ENCODE data around the gene GRK4. TPM values are rescaled to one million over a fixed set of nuclear protein-coding genes. Genes with fewer than 3 reads are reported as not detected.
A peak's percentile ranks its signal among the peaks of the same experiment; 100 is the strongest.

Gene GRK4
- total RNA-seq, 2 donors from 2014 or later: 7.0 to 8.2 TPM

DNA sequence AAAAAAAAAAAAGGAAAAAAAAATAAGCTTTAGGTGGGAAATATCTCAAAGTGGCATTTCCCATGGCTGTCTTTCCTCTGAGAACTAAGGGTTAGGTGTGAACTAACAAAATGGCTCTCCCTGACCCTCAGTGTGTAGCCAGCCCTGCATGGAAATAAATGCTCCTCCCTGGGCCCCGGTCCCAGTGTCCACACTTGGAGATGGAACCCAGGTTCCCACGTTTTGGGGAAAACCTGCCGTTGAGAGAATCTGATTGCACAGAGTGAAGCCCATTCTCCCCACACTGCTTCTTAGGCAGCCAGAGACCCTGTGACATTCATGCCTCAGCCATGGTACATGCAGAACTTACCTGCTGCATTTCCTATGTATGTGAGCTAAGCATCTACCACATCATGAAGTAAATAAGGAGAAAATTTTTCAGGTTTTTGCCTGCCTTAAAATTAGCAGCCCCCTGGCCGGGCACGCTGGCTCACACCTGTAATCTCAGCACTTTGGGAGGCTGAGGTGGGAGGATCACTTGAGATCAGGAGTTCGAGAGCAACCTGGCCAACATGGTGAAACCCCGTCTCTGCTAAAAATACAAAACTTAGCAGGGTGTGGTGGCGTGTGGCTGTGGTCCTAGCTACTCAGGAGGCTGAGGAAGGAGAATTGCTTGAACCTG is 76.5 kb downstream of the GRK4 start:
- no peak for DNase-seq (ENCODE audit: low spot score)
- peaks cover 0 to 42% of the 10 kb centered on the region in 2 donors for H3K4me1 ChIP-seq
- no peaks in the 10 kb centered on the region for H3K27me3 ChIP-seq
- H3K36me3 ChIP-seq: no peaks in the 10 kb centered on the region
- H3K27ac ChIP-seq: no peak overlapping the region
- no peak overlapping the region for H3K4me3 ChIP-seq
- H3K9me3 ChIP-seq: no peaks in the 10 kb centered on the region
- TF ChIP-seq, protein P1, sequence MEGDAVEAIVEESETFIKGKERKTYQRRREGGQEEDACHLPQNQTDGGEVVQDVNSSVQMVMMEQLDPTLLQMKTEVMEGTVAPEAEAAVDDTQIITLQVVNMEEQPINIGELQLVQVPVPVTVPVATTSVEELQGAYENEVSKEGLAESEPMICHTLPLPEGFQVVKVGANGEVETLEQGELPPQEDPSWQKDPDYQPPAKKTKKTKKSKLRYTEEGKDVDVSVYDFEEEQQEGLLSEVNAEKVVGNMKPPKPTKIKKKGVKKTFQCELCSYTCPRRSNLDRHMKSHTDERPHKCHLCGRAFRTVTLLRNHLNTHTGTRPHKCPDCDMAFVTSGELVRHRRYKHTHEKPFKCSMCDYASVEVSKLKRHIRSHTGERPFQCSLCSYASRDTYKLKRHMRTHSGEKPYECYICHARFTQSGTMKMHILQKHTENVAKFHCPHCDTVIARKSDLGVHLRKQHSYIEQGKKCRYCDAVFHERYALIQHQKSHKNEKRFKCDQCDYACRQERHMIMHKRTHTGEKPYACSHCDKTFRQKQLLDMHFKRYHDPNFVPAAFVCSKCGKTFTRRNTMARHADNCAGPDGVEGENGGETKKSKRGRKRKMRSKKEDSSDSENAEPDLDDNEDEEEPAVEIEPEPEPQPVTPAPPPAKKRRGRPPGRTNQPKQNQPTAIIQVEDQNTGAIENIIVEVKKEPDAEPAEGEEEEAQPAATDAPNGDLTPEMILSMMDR (IDR thresholded peaks at IDR 0.05): no peak

DNA sequence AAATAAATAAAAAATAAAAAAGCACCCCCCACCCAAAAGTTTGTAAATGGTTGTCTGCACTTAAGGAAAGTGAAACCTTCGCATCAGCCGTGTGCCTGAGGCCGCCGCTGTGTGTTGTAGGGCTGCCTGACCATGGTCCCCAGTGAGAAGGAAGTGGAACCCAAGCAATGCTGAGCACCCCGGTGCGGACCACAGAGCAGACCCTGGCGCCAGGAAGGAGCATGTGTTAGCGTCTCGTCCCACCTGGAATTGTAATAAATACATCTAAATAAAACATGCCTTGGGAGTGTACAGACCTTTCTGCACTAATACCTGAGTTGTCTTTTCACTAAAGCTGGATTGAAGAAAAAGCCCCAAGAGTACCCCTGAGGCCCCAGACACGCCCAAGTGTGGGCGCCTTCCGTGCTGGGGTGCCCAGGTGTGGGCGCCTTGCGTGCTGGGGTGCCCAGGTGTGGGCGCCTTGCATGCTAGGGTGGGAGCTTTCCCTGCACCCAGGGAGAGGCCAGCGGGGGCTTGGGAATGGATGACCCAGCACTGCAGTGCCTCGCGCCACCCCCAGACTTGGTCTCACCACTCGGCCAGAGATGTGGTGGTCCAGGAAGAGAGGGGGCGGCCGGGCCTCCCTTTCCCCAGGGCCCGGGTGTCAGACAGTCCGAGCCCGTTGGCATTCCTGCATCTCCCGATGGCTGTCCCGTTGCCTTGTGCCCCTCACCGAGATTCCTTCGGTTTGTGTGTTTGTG is 77.3 kb downstream of the GRK4 start:
- H3K4me3 ChIP-seq: peak overlapping the region in 1 of 2 donors; percentile 54
- no peak for DNase-seq (ENCODE audit: low spot score)
- no peaks in the 10 kb centered on the region for H3K27me3 ChIP-seq
- no peaks in the 10 kb centered on the region for H3K36me3 ChIP-seq
- H3K9me3 ChIP-seq: no peaks in the 10 kb centered on the region
- H3K4me1 ChIP-seq: peaks cover 0 to 42% of the 10 kb centered on the region in 2 donors
- TF ChIP-seq, protein P1 (IDR thresholded peaks at IDR 0.05): no peak
- peak overlapping the region in 1 of 2 donors; percentile 66 for H3K27ac ChIP-seq

GRCh38 chr4:3041192-3042142 is 78.1 kb downstream of the GRK4 start:
- Histone ChIP-seq H3K27ac (peak overlapping the region; percentile 66 to 73), H3K4me1 (peaks cover 0 to 42% of the 10 kb centered on the region in 2 donors), H3K27me3 (no peaks in the 10 kb centered on the region), H3K4me3 (peak overlapping the region; percentile 32 to 54), H3K9me3 (no peaks in the 10 kb centered on the region), H3K36me3 (no peaks in the 10 kb centered on the region)
- TF ChIP-seq, protein P1 (IDR thresholded peaks at IDR 0.05): no peak
- peak; percentile 79 for DNase-seq (ENCODE audit: low spot score)

GRCh38 chr4:3042226-3042625 is 78.9 kb downstream of the GRK4 start:
- no peak for DNase-seq (ENCODE audit: low spot score)
- TF ChIP-seq, protein P1 (IDR thresholded peaks at IDR 0.05): no peak
- H3K27me3 ChIP-seq: no peaks in the 10 kb centered on the region
- H3K36me3 ChIP-seq: no peaks in the 10 kb centered on the region
- no peaks in the 10 kb centered on the region for H3K9me3 ChIP-seq
- peak overlapping the region; percentile 66 to 73 for H3K27ac ChIP-seq
- peaks cover 0 to 39% of the 10 kb centered on the region in 2 donors for H3K4me1 ChIP-seq
- peak overlapping the region; percentile 32 to 54 for H3K4me3 ChIP-seq

DNA sequence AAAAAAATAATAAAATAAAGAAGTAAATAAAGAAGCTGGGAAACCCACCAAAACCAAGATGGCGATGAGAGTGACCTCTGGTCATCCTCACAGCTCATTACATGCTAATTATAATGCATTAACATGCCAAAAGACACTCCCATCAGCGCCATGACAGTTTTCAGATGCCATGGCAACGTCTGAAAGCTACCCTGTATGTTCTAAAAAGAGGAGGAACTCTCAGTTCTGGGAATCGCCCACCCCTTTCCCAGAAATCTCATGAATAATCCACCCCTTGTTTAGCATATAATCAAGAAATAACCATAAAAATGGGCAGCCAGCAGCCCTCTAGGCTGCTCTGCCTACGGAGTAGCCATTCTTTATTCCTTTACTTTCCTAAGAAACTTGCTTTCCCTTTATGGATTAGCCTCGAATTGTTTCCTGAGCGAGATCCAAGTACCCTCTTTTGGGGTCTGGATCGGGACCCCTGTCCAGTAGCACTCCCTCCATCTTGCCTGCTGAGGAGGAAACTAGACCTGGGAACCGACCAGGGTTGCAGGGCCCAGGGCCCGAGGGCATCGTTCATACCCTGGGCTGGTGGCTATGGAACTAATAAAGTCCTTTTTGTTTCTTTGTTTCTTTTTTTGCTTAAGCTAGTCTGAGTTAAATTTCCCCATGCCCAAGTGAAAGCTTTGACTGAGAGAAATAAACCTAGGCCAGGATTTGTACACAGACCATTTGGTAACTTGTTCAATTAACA is 80.1 kb downstream of the GRK4 start:
- H3K4me1 ChIP-seq: peaks cover 0 to 27% of the 10 kb centered on the region in 2 donors
- H3K9me3 ChIP-seq: no peaks in the 10 kb centered on the region
- no peaks in the 10 kb centered on the region for H3K36me3 ChIP-seq
- TF ChIP-seq, protein P1 (IDR thresholded peaks at IDR 0.05): no peak
- no peak overlapping the region for H3K27ac ChIP-seq
- H3K27me3 ChIP-seq: no peaks in the 10 kb centered on the region
- no peak for DNase-seq (ENCODE audit: low spot score)
- no peak overlapping the region for H3K4me3 ChIP-seq
